RPMI7951 (cell line): Measurements from ENCODE around the gene SDCCAG8. TPM values are rescaled to one million over a fixed set of nuclear protein-coding genes. Genes with fewer than 3 reads are reported as not detected.

Experiments used
- DNase-seq: peaks from one replicate; pipeline ENCODE4 v3.0.0-alpha.2; 2012; ENCODE audit warnings: low read depth
- total RNA-seq: library from RNA; depleted of rRNA; stranded (reverse); fragments of >200 nt; shearing (Covaris generic); gene quantifications from 2 replicates; pipeline ENCODE4 v1.2.3, GENCODE V29; 2014

The SDCCAG8 gene
- total RNA-seq, 1 experiment from 2014 or later: 16.6 TPM

DNA sequence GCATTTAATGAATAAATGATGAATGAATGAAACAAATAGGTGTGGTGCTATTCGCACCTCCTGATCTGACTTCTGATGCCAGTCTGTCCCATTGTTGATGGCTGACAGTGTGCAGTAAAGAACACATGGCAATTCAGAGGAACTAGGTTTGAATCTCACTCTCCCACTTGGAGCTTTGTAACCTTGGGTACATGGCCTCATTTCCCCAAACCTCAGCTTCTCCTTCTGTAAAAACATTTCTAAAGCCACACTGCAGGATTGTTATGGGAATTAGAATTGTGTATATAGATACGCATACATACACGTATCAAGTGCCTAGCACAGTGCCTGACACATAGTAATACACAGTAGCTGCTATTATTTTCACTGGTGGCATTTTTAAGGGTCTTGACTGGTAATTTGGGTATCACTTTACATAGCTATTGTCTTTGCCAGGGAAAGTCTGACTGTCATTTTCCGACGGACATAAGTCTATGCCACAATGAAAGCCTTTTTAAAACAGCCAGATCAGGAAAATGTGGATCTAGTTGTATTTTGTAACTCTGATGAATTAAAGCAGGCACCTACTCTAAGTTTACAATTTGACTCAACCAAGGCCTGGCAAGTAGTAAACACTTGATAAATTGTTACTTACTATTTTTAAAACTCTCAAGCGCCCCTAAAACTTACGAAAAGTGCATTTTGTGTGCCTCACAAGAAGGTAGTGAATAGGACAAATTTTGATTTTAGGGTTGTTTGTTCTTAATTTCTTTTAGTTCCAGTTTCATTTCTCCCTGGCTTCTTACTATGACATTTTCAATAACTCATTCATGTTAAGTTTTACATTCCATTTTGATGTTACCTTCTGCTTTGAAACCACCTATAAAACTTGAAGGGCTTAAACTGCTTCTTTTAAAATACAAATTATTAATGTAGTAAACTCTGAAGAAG is 164.4 kb downstream of the SDCCAG8 start:
- DNase-seq: no peak

DNA sequence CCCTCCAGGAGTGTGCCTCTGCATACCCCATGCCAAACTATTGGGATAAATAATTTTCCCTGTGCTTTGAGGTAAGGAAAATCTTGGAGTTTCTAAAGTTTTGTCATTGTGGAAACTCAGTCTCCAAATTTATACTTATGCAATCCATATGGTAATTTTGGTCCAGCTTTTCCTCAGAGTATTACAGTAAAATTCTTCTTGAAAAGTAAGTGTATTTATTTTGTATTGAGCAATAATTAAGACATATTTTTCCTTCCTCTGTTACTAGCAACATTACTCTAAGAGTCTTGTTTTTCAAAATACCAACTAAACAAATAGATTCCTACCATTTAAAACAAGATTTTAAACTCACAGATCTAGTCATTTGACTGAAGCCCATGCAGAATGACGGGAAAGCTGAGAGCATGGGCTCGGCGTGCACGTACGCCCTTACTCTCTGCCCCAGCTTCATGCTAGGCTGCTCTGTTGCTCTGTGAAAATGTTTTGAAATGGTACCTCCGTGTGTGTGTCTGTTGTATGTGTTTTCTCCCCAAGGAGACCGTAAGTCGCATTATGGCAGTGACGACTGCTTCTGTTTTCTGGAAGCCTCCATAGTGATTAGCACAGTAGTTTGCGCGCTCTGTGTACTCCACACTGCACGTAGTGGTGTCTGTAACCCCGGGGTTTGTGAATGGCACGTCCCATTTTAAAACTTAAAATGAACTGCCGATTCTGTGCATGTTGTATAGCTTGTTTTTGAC is 165.3 kb downstream of the SDCCAG8 start:
- no peak for DNase-seq

DNA sequence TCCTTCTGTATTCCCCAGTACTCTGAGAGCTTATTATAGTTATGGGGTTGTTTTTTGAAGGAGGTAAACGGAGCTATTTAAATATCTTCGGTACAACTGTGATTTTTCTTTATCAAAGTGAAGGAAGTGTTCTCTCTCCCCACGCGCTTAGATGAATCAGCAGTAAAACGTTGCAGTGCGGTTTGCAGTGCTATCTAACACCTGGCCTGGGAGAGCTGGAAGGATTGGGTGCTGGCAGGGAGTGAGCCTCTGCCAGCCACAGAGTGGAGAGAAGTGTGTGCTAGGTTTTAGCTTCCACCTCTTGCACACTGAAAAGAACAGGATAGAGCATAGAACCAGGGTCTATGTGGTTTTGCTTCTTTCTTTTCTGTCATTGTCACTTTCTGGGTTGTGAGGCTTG is 165.9 kb downstream of the SDCCAG8 start:
- DNase-seq: peak; percentile 79

DNA sequence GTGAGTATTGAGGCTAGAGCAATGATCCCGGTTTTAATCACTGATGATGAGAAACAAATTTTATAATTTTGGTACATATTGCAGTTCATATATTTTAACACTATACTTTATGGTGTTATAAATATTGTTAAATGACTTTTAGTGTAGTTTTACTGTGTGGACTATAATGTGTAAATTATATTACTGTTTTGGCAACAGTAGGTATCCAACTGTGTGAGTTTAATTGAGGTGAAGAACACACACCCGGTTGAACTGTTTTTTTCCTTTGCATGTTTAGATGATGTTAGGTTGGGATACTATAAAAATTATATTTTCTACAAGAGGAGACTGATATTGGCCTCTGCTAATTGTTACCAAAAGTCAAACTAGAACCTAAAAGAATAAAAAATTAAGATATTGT is 166.5 kb downstream of the SDCCAG8 start:
- DNase-seq: no peak

DNA sequence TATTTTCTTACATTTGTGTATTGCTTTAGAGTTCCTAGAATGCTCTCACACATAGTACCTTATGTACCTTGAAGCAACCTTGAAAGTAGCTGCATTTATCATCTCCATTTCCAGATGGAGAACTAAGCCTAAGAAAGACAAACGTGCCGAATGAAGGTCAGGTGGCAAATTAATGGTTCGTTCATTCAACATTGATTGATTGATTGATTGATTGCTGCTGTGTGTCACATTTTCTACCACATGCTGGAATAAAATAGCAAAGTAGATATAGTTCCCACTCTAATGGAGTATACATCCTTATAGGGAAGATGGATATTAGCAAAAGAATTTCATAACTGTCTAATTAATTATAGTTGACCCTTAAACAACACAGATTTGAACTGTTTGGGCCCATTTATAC is 172.2 kb downstream of the SDCCAG8 start:
- DNase-seq: no peak

DNA sequence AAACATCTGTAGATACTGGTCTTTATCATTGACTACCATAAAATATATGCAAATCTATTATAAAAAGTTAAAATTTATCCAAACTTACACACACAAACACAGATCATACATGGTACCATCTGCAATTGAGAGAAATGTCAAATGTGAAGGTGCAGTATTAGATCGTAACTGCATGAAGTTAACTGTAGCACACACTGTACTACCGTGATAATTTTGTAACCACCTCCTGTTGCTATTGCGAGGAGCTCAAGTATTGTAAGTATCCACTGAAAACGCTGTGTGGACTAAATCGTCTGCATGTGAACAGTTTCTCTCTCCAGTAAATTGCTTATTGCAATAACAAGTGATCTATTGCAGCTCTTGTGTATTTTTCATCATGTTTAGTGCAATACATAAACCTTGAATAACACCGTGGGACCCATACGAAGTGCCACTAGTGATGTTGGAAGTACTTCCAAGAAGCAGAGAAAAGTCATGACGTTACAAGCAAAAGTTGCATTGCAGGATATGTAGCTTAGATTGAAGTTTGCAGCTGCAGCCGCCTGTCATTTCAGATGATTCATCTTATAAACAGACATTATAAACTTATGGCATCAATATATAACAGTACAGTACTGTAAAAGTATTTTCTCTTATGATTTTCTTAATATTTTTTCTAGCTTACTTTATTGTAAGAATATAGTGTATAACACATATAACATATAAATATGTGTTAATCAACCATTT is 172.9 kb downstream of the SDCCAG8 start:
- DNase-seq: no peak

DNA sequence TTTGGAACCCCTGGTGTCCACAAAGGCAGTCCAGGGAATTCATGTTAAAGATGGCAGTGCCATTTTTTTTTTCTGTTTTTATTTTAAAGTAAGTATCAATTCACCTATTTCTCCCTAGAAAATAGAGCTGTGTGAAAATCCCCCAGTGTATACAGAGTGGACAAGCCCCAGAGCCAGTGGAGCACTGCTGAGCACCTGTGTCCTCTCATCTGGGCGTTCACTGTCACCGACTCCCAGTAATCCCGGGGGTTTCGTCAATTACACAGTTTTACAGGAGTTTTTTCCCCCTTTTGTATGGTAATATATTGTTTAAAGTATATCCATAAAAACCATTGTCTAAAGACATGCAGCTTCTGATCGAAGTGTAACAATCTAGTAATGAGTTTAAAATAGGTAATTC is 175.8 kb downstream of the SDCCAG8 start:
- no peak for DNase-seq

DNA sequence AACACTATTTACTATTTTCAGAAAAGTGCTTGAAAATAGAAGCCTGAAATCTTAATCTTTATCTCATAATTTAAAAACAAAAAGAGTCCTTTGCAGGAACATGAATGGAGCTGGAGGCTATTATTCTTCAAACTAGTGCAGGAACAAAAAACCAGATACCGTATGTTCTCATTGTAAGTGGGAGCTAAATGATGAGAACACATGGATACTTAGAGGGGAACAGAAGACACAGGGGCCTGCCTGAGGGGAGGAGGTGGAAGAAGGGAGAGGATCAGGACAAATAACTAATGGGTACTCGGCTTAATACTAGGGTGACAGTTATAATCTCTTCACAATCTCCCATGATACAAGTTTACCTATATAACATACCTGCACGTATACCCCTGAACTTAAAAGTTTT is 176.3 kb downstream of the SDCCAG8 start:
- DNase-seq: no peak

DNA sequence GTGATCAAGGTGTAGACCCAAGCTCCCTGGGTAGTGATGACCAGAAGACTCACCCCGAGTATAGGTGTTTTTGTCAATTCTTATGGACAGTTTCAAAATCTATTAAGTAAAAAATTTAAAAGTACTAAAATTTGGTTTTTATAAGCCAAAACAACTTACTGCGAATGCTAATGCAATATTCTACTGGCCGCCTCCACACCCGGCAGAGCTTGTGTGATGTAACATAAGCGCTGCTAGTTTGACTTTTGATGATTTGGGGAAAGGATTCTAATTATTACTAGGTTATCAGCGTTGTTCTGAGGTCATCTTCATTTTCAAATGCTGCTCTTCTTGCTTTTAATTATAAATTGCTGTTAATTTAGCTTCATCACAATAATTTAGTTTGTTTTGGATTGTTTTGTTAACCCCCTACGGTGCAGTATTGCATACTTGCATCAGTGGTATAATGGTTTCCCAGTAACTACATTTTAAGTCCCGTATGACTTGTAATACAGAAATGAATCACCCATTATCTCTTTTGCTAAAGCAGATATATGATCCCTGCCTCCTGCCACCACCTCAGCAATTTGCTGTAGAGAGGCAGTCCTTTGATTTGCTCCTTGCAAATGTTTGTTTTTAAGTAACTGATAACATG is 178.0 kb downstream of the SDCCAG8 start:
- DNase-seq: no peak

DNA sequence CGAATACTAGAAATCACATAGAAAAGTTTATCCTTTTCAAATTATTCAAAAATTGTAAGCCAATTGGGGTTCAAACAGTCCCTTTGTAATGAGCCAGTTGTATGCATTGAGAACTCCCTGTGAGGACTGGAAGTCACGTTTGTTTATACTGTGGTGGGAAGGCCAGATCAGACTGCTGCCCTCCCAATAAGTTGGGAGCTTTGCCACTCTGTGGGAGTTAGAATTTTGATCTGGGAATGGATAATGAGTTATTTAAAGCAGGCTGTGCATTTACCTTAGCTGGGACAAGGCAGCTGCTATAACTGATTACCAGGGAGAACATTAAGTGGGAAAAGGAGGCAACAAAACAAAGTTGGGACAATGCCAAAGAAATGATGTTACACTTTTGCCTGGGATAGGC is 178.8 kb downstream of the SDCCAG8 start:
- no peak for DNase-seq

DNA sequence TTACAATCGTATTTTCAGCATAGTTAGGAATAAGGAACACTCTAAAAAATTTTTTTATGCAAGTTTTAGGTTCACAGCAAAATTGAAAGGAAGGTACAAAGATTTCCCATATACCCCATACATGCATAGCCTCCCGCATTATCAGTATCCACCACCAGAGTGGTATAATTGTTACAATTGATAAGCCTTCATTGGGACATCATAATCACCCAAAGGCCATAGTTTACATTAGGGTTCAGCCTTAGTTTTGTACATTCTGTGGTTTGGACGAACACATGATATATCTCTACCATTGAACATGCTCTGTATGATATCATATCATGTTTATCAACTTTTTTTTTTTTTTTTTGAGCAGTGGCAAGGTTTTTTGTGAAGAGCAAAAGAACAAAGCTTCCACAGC is 180.0 kb downstream of the SDCCAG8 start:
- DNase-seq: no peak

DNA sequence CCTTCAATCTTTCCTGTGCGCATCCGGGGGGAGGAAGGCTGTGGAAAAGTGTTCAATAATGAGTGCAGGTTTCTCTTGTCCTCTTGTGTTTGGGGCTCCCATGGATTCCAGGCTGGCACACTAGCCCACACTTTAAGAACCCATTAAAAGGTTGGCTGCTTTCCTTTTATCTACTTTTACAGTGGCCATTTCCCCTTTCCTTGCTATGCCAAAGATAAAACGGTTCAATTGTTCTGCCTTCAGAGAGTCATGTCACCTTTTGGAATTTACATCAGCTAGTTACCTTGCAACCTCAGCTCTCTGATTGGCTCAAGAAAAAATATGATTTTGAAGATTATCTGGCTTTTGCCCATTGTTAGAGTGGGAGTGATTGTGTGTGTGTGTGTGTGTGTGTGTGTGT is 182.3 kb downstream of the SDCCAG8 start:
- DNase-seq: no peak

DNA sequence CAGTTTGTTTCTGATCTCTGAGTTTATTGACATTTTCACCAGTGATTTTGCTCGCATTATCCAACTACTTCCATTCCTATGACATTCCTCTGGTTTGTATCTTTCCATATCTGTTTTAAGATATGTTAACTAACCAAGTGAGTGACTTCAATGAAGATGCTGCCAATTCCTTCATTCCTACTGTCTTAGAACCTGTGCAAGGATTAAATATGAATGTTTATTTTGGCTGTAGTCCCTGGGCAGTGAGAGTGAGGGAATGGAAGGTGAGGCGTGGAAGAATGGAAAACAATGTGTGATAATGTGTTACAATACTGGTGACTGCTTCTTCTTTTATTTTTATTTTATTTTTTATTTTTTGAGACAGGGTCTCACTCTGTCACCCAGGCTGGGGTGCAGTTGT is 183.0 kb downstream of the SDCCAG8 start:
- DNase-seq: no peak

DNA sequence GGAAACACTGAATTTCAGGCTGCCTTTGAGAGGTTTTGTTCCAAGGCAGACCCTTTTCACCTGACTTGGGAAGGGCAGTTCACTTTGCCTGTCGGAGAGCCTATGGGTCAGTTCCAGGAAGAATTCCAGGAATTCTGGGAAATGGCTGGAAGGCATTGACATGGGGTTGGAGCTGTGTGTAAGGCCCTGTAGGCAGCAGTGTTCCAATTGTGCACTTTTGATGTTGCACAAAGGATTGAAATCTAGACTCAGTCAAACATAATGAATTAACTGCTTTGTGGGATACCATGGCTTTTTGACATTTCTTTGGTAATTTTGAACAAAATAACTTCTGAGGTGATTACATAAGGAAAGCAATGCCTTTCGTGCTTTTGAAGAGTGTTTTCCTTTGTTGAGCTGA is 184.6 kb downstream of the SDCCAG8 start:
- DNase-seq: no peak

DNA sequence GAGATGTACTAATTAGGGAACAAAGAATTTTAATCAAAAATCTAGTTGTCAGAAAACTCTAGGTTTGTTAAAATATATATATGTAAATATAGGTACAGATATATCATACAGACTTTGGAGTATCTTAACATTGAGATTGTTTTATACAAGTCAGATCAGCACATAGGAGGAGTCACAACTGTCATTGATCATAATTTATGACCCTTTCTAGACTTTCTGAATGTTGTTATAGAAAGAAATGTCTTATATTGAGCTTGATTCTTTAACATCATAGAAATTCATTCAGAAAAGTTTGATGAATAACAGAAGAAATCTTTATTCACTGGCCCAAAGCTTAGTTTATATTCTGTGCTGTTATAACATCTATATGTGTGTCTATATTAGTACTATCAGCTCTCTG is 185.8 kb downstream of the SDCCAG8 start:
- DNase-seq: no peak

DNA sequence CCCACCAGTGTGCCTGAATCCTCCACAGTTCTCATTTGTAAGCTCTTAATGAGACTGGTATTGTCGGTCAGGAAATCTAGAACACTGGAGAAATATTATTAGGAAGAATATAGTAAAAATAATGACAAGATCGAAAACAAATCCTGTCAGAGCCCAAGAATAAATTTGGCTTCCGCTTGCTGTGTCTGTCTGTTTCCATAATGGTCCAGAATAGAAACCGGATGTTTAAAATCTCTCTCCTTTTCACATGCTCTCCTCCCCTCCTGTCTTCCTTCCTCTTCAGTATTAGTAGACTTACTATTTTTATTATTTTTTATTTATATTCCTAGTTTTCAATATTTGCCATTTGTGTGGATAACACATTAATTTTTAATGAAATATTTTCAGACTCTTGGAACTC is 187.7 kb downstream of the SDCCAG8 start:
- no peak for DNase-seq

DNA sequence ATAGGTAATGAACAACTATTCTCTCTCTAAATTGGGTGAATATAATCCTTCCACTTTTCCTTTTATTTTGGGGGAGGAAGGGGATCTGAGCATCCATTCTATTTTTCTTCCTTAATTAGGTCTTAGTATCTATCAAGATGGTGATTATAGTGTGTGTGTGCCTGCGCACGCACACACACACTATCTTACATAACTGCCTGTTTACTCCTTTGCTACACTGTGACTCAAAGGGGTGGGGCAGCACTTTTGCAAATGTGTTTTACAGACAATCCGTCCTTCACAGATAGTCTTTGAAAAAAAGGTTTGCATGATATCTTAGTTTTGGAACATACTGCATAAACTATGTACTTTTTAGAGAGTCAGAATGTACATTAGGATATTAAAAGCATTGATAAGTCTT is 191.5 kb downstream of the SDCCAG8 start:
- DNase-seq: peak; percentile 14

DNA sequence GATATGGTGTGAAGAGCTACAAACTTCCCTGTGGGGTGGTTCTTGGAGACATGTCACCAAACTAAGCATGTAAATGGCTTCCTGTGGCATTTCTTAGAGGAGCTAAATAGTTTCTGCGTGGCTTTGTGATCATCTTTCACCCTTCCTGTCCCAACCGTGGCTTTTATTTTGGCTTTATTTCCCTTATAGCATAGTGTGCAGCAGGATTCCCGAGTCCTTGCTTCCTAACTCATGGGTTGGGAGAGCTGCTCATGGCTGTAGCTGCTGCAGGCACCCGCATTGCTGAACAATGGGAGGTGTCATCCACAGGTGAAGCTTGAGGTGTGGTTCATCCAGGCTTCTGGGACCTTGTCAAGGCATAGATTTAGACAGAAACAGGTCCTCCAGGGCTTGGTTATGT is 192.0 kb downstream of the SDCCAG8 start:
- no peak for DNase-seq

DNA sequence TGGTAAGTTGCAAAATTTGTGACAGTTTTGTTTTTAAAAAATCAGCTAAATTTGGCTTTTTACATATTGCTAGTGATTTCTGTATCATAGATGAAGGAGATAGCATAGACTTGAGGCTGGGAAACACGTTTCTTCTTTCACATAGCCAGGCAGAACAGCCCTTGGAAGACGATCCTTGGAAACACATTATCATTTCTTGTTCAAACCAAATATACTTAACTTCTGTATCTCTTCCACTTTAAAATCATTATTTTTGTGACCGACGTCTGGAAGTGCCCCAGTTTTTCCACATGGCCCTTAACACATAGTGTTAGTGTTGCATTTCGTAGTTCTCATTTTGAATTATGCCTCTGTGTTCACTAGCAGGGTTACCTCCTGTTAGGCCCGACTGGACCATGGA is 193.5 kb downstream of the SDCCAG8 start:
- DNase-seq: no peak

DNA sequence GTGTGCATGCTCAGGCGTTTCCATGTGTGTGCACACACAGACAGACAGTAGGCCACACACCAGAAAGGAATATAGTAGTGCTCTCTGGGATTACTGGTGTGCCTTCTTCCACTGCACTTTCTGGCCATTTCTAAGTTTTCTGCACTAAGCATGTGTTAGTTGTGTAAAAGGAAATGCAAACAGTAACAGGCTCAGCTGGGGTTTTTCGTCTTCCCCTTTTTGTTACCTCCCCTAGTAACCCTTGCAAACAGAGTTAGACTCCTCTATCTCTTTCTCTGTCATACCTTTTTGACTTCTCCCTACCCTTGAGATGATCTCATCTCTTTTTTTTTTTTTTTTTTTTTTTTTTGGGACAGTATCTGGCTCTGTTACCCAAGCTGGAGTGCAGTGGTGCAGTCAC is 196.3 kb downstream of the SDCCAG8 start:
- DNase-seq: no peak

DNA sequence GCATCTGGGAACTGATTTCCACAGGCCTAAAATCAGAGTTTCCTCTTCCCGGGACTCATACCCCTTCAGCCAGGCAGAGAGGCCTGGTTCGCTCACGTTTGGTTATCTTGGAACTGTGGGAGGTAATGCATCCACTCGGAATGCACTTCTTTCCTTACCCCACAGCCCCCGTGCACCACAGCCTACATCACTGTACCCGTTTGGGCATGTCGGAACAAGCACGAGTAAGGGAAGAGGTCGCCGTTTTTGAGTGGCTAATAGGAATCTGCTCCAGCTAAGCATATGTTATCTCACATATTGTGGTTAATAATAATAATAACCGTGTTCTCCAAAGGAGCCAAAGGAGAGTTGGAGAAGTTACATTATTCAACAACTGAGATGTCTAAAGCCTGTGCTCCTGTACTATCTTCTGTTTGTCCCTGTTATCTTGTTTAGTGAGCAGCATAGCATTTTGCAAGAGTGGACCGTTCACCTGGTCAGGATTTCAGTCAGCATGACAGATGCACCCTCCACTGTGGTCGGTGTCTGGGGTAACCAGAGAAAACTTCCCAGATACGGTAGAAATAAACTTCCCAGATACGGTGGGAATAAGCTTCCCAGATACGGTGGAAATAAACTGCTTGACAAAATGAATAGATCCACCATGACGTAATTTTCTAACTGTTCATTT is 198.6 kb downstream of the SDCCAG8 start:
- DNase-seq: no peak
